H1 (cell line): Measurements from ENCODE around the gene KIF23. TPM values are rescaled to one million over a fixed set of nuclear protein-coding genes. Genes with fewer than 3 reads are reported as not detected.

Source experiments
- ASH2L ChIP-seq: fragments of 200-600, 300-600 bp; sonication (generic); IDR thresholded peaks from one replicate; pipeline ENCODE4 v1.7.1; 2017; ENCODE audit warnings: low read length
- CHD1 ChIP-seq: IDR thresholded peaks from 2 replicates; pipeline ENCODE4 v1.6.1; 2012; ENCODE audit warnings: low read depth, low read length, improper control_type of control experiment
- CHD7 ChIP-seq: fragments of 300-600 bp; sonication (generic); IDR thresholded peaks from 2 replicates; pipeline ENCODE4 v1.7.1; 2012; ENCODE audit warnings: low read length, moderate library complexity, mild to moderate bottlenecking, inconsistent platforms; ENCODE audit not compliant: insufficient replicate concordance
- CREB1 ChIP-seq: IDR thresholded peaks from 2 replicates; pipeline ENCODE4 v1.6.1; 2012; ENCODE audit warnings: inconsistent platforms
- PHF8 ChIP-seq: fragments of 200-600 bp; sonication (generic); conservative IDR thresholded peaks from 2 replicates; pipeline ENCODE4 v1.7.1; 2012; ENCODE audit warnings: low read depth, mild to moderate bottlenecking, inconsistent platforms, low read length, moderate library complexity
- polyA plus RNA-seq, 7 experiments: library from polyadenylated mRNA; depleted of rRNA in 3 of 7; stranded (reverse) in 5 of 7; unstranded in 2 of 7; fragments of >200 nt in 5 of 7; fragments of 200-250 nt in 2 of 7; gene quantifications; 1 replicate in 5 of 7; 2 replicates in 1 of 7; 4 replicates in 1 of 7; pipeline versions ENCODE4 v1.2.1 to v1.2.3, GENCODE V29; 2011 to 2013; ENCODE audit warnings: missing spikeins in 2 of 7, mixed read lengths in 2 of 7
- total RNA-seq: library from RNA; stranded (reverse); fragmentation: NEBNext Ultra II Directional; extraction: Animal tissue kit (Norgen Biotek cat#: 25700); gene quantifications from 2 replicates; pipeline ENCODE4 v1.2.1, GENCODE V29; 2021

The KIF23 gene
- total and polyA plus RNA-seq, 2 of the 8 experiments (the other 6 are each of a cell fraction or from before 2014, with no cell fraction given): 26.2 to 77.4 TPM

- TF ChIP-seq CHD7 (no peak), CREB1 (no peak), CHD1 (no peak), PHF8 (no peak), ASH2L (no peak)
Measured at GRCh38 chr15:69476704-69477473, 62.7 kb downstream of the KIF23 start (continued).
